MCF 10A (cell line): ENCODE measurements around the gene STRIT1. TPM values are rescaled to one million over a fixed set of nuclear protein-coding genes. Genes with fewer than 3 reads are reported as not detected.

Experiments used
- BruUV-seq: library from RNA; stranded (reverse); fragments of 400-500 nt; replicated peaks from 2 replicates; lab custom pipeline; 2021; lab: Mats Ljungman, UMichigan
- CTCF ChIA-PET: fragments of 300-600 bp; sonication (Branson Sonifier 250); formaldehyde crosslinking; extraction: SDS; loops from one replicate; lab custom pipeline; 2021; ENCODE audit warnings: antibody characterized with exemption, inconsistent platforms; lab: Yijun Ruan, JAX
- POLR2A ChIA-PET: fragments of 300-600, 350-650 bp; sonication (Branson Sonifier 250); formaldehyde crosslinking; extraction: SDS; loops from one replicate; lab custom pipeline; 2020; ENCODE audit warnings: antibody characterized with exemption, inconsistent platforms; lab: Yijun Ruan, JAX
- DNase-seq: peaks from one replicate; pipeline ENCODE4 v3.0.0-alpha.2; 2018; ENCODE audit not compliant: unreplicated experiment
- H3K27ac Mint-ChIP-seq: one replicate; pipeline ENCODE4 v1.8.0; 2022; ENCODE audit warnings: mild to moderate bottlenecking, low read depth, mixed read lengths; ENCODE audit not compliant: unreplicated experiment
- H3K27me3 Mint-ChIP-seq: one replicate; pipeline ENCODE4 v1.8.0; 2022; ENCODE audit warnings: mixed read lengths; ENCODE audit not compliant: insufficient read depth, unreplicated experiment
- H3K36me3 Mint-ChIP-seq: one replicate; pipeline ENCODE4 v1.8.0; 2022; ENCODE audit warnings: mild to moderate bottlenecking, moderate library complexity, mixed read lengths; ENCODE audit not compliant: insufficient read depth, unreplicated experiment
- H3K4me1 Mint-ChIP-seq: one replicate; pipeline ENCODE4 v1.8.0; 2022; ENCODE audit warnings: mixed read lengths; ENCODE audit not compliant: insufficient read depth, unreplicated experiment
- H3K4me3 Mint-ChIP-seq: one replicate; pipeline ENCODE4 v1.8.0; 2022; ENCODE audit warnings: mild to moderate bottlenecking, moderate library complexity, mixed read lengths; ENCODE audit not compliant: unreplicated experiment
- H3K9me3 Mint-ChIP-seq: one replicate; pipeline ENCODE4 v1.8.0; 2022; ENCODE audit warnings: mixed read lengths; ENCODE audit not compliant: unreplicated experiment
- intact Hi-C: fragments of 100-400 bp; cut with micrococcal nuclease; formaldehyde crosslinking; loops from 2 replicates; pipeline ENCODE4 v1.14.1; 2022
- total RNA-seq: library from RNA; stranded (reverse); gene quantifications from 2 replicates; pipeline ENCODE4 v1.2.3, GENCODE V29; 2022
- TF ChIP-seq, protein P1 (sequence below): fragments of 200-600 bp; IDR thresholded peaks from one replicate; pipeline ENCODE4 v1.8.0; 2022; ENCODE audit warnings: antibody characterized with exemption, mild to moderate bottlenecking; ENCODE audit not compliant: unreplicated experiment

Gene STRIT1
- total RNA-seq, 1 experiment from 2014 or later, result not detected

DNA sequence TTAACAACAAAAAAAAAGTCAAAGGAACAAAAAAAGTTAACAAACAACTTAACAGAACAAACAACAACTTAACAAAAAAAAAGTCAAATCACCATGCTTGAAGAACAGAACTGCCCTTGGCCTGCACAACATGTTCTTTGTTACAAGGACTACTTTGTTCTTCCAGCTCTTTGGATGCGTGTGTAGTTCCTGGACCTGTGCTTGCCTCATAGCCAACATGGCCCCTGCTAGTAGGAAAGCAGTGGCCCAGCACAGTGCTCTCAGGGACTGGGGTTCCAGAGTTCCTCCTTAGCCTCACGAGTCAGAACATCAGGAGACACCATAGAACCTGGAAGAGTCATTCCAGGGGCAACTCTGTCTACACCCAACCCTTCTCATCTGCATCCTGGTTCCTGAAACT is 10.9 kb upstream of the STRIT1 start:
- TF ChIP-seq, protein P1, sequence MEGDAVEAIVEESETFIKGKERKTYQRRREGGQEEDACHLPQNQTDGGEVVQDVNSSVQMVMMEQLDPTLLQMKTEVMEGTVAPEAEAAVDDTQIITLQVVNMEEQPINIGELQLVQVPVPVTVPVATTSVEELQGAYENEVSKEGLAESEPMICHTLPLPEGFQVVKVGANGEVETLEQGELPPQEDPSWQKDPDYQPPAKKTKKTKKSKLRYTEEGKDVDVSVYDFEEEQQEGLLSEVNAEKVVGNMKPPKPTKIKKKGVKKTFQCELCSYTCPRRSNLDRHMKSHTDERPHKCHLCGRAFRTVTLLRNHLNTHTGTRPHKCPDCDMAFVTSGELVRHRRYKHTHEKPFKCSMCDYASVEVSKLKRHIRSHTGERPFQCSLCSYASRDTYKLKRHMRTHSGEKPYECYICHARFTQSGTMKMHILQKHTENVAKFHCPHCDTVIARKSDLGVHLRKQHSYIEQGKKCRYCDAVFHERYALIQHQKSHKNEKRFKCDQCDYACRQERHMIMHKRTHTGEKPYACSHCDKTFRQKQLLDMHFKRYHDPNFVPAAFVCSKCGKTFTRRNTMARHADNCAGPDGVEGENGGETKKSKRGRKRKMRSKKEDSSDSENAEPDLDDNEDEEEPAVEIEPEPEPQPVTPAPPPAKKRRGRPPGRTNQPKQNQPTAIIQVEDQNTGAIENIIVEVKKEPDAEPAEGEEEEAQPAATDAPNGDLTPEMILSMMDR, result no peak
- DNase-seq, result no peak
- ChIA-PET CTCF (interaction anchor here (0.5 to 0.8 kb wide), 3 partner anchors 21 to 59 kb away, joined by 3 to 4 read pairs (median 3); no protein-coding TSS in a partner anchor), POLR2A (no interaction called here)
- H3K4me3 Mint-ChIP-seq, result no peak overlapping the region
- no peaks in the 10 kb centered on the region for H3K27me3 Mint-ChIP-seq
- no peaks in the 10 kb centered on the region for H3K4me1 Mint-ChIP-seq
- intact Hi-C loops, result no loop called here
- H3K36me3 Mint-ChIP-seq, result no peaks in the 10 kb centered on the region
- no peak overlapping the region for H3K27ac Mint-ChIP-seq
- H3K9me3 Mint-ChIP-seq, result no peaks in the 10 kb centered on the region
- BruUV-seq, result no TSS peak

DNA sequence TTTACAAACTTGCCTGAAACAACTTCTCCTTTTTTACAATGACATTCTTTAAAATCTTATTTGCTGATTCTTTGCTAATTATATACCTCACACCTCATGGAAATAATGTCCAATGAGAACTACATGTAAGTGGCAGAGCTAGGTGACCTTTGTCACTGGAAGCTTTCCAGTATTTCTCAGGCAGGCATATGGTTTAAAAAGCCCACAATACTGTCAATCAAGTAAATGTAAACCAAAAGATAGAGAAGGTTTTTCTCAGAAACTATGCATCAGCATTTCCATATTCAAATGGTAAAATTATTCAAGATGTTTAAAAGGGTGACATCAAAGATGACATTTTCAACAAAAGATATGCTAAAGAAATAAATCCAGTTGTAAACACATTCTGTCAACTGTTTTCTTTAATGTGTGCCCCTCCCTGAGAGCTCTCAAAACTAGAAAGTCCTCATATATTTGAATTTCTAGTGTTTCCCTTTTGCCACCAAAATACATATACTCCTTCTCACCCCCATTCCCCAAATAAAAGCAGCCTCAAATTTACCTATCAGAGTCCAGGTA is 10.1 kb upstream of the STRIT1 start:
- H3K36me3 Mint-ChIP-seq, result no peaks in the 10 kb centered on the region
- H3K4me3 Mint-ChIP-seq, result no peak overlapping the region
- no peaks in the 10 kb centered on the region for H3K27me3 Mint-ChIP-seq
- no peak overlapping the region for H3K27ac Mint-ChIP-seq
- CTCF ChIA-PET, result interaction anchor here (0.5 to 1.0 kb wide), 4 partner anchors 19 to 58 kb away, joined by 3 to 4 read pairs (median 3); no protein-coding TSS in a partner anchor
- POLR2A ChIA-PET, result interaction anchor here (0.6 to 1.2 kb wide), 2 partner anchors 153 to 572 kb away, joined by 3 read pairs; no protein-coding TSS in a partner anchor
- no peaks in the 10 kb centered on the region for H3K9me3 Mint-ChIP-seq
- no peak for DNase-seq
- TF ChIP-seq, protein P1, result no peak
- no TSS peak for BruUV-seq
- intact Hi-C loops, result no loop called here
- no peaks in the 10 kb centered on the region for H3K4me1 Mint-ChIP-seq

DNA sequence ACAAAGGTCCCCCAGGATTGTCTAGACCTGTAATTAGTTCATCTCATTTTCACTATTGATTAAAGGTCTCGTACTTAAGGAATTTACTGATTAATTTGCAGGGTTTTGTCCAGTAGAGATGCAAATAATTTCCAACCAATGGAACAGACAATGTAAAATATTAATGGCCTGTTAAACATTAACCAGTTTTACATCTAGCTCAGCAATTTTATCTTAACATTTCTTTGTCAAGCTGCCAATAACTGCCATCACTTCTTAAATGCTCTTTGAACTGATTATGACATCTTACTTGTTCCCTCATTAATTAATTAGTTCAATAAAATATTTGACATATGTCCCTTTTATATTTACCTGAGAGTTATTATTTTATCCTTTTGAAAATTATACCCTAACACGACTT is 9.4 kb upstream of the STRIT1 start:
- ChIA-PET POLR2A (interaction anchor here (0.6 to 1.2 kb wide), 2 partner anchors 152 to 526 kb away, joined by 3 read pairs; no protein-coding TSS in a partner anchor), CTCF (interaction anchor here (1.0 kb wide), 1 partner anchor 18 kb away, joined by 3 read pairs; no protein-coding TSS in a partner anchor)
- BruUV-seq, result no TSS peak
- Mint-ChIP-seq H3K27ac (no peak overlapping the region), H3K27me3 (no peaks in the 10 kb centered on the region), H3K9me3 (no peaks in the 10 kb centered on the region), H3K4me3 (no peak overlapping the region), H3K4me1 (no peaks in the 10 kb centered on the region), H3K36me3 (no peaks in the 10 kb centered on the region)
- DNase-seq, result no peak
- TF ChIP-seq, protein P1, result no peak
- intact Hi-C loops, result no loop called here

DNA sequence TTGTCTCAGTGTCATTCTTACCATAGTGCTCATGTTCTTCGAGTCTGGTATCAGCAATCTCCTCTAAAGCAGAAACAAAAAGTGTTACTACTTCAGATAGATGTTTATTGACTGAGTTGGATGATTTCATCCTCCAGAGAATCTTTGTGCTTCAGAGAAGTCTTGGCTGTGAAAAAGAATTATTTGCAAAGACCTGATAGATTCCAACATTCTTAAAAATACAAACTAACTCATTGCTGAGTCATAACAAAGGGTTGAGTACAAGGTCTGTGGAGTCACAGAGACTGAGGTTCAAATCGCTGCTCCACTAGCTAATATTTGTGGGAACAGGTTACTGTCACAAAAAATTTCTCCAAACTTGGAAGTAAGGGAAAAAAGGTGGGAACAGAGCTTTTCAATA is 9.0 kb upstream of the STRIT1 start:
- Mint-ChIP-seq H3K9me3 (no peaks in the 10 kb centered on the region), H3K27ac (no peak overlapping the region), H3K27me3 (no peaks in the 10 kb centered on the region), H3K4me1 (no peaks in the 10 kb centered on the region), H3K4me3 (no peak overlapping the region), H3K36me3 (no peaks in the 10 kb centered on the region)
- TF ChIP-seq, protein P1, result no peak
- POLR2A ChIA-PET, result interaction anchor here (0.6 kb wide), 1 partner anchor 525 kb away, joined by 3 read pairs; no protein-coding TSS in a partner anchor
- no peak for DNase-seq
- CTCF ChIA-PET, result interaction anchor here (1.0 kb wide), 1 partner anchor 18 kb away, joined by 3 read pairs; no protein-coding TSS in a partner anchor
- no TSS peak for BruUV-seq
- intact Hi-C loops, result no loop called here
